Naive thymus-derived CD4-positive, alpha-beta T cell (primary cell): ENCODE data around the gene GCNT4. TPM values are rescaled to one million over a fixed set of nuclear protein-coding genes. Genes with fewer than 3 reads are reported as not detected.
"Not testable (repeated sequence)": the region's sequence is repeated elsewhere in the genome, so short reads cannot be mapped to it uniquely, and the experiment has no call there.

Experiments
- ATAC-seq: fragments of 150-1000 bp; cut with Tn5 transposase; 2 replicates; pipeline ENCODE4 v1.10.0; 2021; ENCODE audit warnings: mild to moderate bottlenecking, moderate library complexity
- CTCF ChIA-PET: fragments of 350-600 bp; sonication (Branson Sonifier 250); formaldehyde crosslinking; loops from one replicate; lab custom pipeline; 2021; ENCODE audit warnings: antibody characterized with exemption; lab: Charles Lee
- POLR2A ChIA-PET: fragments of 350-600 bp; sonication (Branson Sonifier 250); formaldehyde crosslinking; loops from one replicate; lab custom pipeline; 2021; ENCODE audit warnings: antibody characterized with exemption, inconsistent platforms; lab: Charles Lee
- DNase-seq, 9 donors: peaks; one replicate each; pipeline versions ENCODE4 v3.0.0 to v3.0.0-alpha.2; 2020 to 2022; ENCODE audit warnings: mixed read lengths in 1 of 9
- H3K27ac ChIP-seq: one replicate; pipeline ENCODE4 v1.7.0; 2013; ENCODE audit warnings: mild to moderate bottlenecking, low read depth, low read length, moderate library complexity
- H3K27me3 ChIP-seq, 2 donors: one replicate each; pipeline ENCODE4 v1.7.0; 2013; ENCODE audit warnings: low read length in 2 of 2, mild to moderate bottlenecking in 2 of 2, moderate library complexity in 2 of 2; ENCODE audit not compliant: control insufficient read depth in 2 of 2, insufficient read depth in 2 of 2
- H3K36me3 ChIP-seq, 3 experiments: 1 replicate in 2 of 3; 2 replicates in 1 of 3; pipeline ENCODE4 v1.7.0; 2013; ENCODE audit warnings: low read length in 3 of 3, mild to moderate bottlenecking in 3 of 3, moderate library complexity in 1 of 3; ENCODE audit not compliant: insufficient read depth in 3 of 3, control insufficient read depth in 2 of 3
- H3K4me1 ChIP-seq, 2 donors: one replicate each; pipeline ENCODE4 v1.7.0; 2013; ENCODE audit warnings: low read length in 2 of 2, mild to moderate bottlenecking in 2 of 2, moderate library complexity in 1 of 2; ENCODE audit not compliant: control insufficient read depth in 2 of 2, insufficient read depth in 2 of 2
- H3K4me3 ChIP-seq: 2 replicates; pipeline ENCODE4 v1.7.0; 2013; ENCODE audit warnings: mild to moderate bottlenecking, low read length
- H3K9me3 ChIP-seq, 3 experiments: 1 replicate in 2 of 3; 2 replicates in 1 of 3; pipeline ENCODE4 v1.7.0; 2013; ENCODE audit warnings: low read length in 3 of 3; ENCODE audit not compliant: control insufficient read depth in 2 of 3
- H3K27ac Mint-ChIP-seq, 9 donors: one replicate each; pipeline ENCODE4 v1.8.0; 2020 to 2022; ENCODE audit warnings: mixed read lengths in 9 of 9, mild to moderate bottlenecking in 8 of 9, moderate library complexity in 5 of 9, inconsistent platforms in 2 of 9
- H3K27me3 Mint-ChIP-seq, 5 donors: one replicate each; pipeline ENCODE4 v1.8.0; 2021 to 2022; ENCODE audit warnings: mixed read lengths in 5 of 5, mild to moderate bottlenecking in 1 of 5
- H3K36me3 Mint-ChIP-seq, 5 donors: one replicate each; pipeline ENCODE4 v1.8.0; 2020 to 2022; ENCODE audit warnings: mixed read lengths in 5 of 5, mild to moderate bottlenecking in 3 of 5, inconsistent platforms in 1 of 5
- H3K4me1 Mint-ChIP-seq, 7 donors: one replicate each; pipeline ENCODE4 v1.8.0; 2020 to 2022; ENCODE audit warnings: mixed read lengths in 7 of 7, mild to moderate bottlenecking in 3 of 7, inconsistent platforms in 1 of 7
- H3K4me3 Mint-ChIP-seq, 10 donors: one replicate each; pipeline ENCODE4 v1.8.0; 2020 to 2022; ENCODE audit warnings: mild to moderate bottlenecking in 10 of 10, mixed read lengths in 10 of 10, moderate library complexity in 6 of 10, inconsistent platforms in 2 of 10
- H3K9me3 Mint-ChIP-seq, 11 donors: one replicate each; pipeline ENCODE4 v1.8.0; 2020 to 2022; ENCODE audit warnings: mixed read lengths in 11 of 11, mild to moderate bottlenecking in 4 of 11, inconsistent platforms in 1 of 11, moderate library complexity in 1 of 11
- intact Hi-C, 2 donors: fragments of 100-400 bp; cut with micrococcal nuclease; formaldehyde crosslinking; loops; one replicate each; pipeline ENCODE4 v1.15.1; 2023
- polyA plus RNA-seq, 2 donors: library from polyadenylated mRNA; unstranded; fragments of 300-500 nt; fragmentation: Illumina TruSeq; gene quantifications; one replicate each; pipeline ENCODE4 v1.2.3, GENCODE V29; 2021
- total RNA-seq, 6 experiments: library from RNA in 5 of 6; stranded (reverse) in 5 of 6; gene quantifications; 1 replicate in 5 of 6; 2 replicates in 1 of 6; pipeline ENCODE4 v1.2.3 and lab custom pipeline; 2021 to 2026

GCNT4 gene
- total and polyA plus RNA-seq, 7 experiments from 2014 or later: 1.9 to 36.4 (median 5.1) TPM

GRCh38 chr5:75088648-75089047, 36.3 kb upstream of the GCNT4 start:
- H3K9me3 ChIP-seq: no peaks in the 10 kb centered on the region
- H3K4me3 ChIP-seq: no peak overlapping the region
- CTCF ChIA-PET: interaction anchor here (0.8 kb wide), 1 partner anchor 8 kb away, joined by 8 read pairs; no protein-coding TSS in a partner anchor
- Mint-ChIP-seq H3K9me3 (peaks cover 0 to 2% (median 0%) of the 10 kb centered on the region in 11 donors), H3K27ac (peak overlapping the region in 2 of 9 donors; percentile 4 to 12), H3K36me3 (no peaks in the 10 kb centered on the region), H3K27me3 (peaks cover 0 to 4% (median 0%) of the 10 kb centered on the region in 5 donors), H3K4me1 (peaks cover 0 to 33% (median 9%) of the 10 kb centered on the region in 7 donors), H3K4me3 (no peak overlapping the region)
- no peaks in the 10 kb centered on the region for H3K27me3 ChIP-seq
- POLR2A ChIA-PET: no interaction called here
- DNase-seq (no peak), ATAC-seq (no peak)
- peaks cover 0 to 5% of the 10 kb centered on the region in 2 donors for H3K4me1 ChIP-seq
- no peaks in the 10 kb centered on the region for H3K36me3 ChIP-seq
- H3K27ac ChIP-seq: no peak overlapping the region
- intact Hi-C loops: loop anchor here in 1 of 2 donors (1.0 to 5.0 kb wide), 2 partner anchors 10 to 36 kb away; partner anchors contain the start of gene GCNT4

GRCh38 chr5:75081510-75081909, 29.2 kb upstream of the GCNT4 start:
- H3K27me3 Mint-ChIP-seq: peaks cover 0 to 7% (median 0%) of the 10 kb centered on the region in 5 donors
- intact Hi-C loops: no loop called here
- CTCF ChIA-PET: no interaction called here
- peak overlapping the region in 3 of 9 donors; percentile 59 to 70 (median 63) for H3K27ac Mint-ChIP-seq
- no peak for ATAC-seq
- H3K4me1 ChIP-seq: peaks cover 3 to 12% of the 10 kb centered on the region in 2 donors
- POLR2A ChIA-PET: no interaction called here
- no peaks in the 10 kb centered on the region for H3K36me3 ChIP-seq
- peaks cover 0 to 3% (median 0%) of the 10 kb centered on the region in 11 donors for H3K9me3 Mint-ChIP-seq
- DNase-seq: no peak
- H3K4me3 ChIP-seq: no peak overlapping the region
- no peaks in the 10 kb centered on the region for H3K9me3 ChIP-seq
- H3K4me1 Mint-ChIP-seq: peaks cover 0 to 29% (median 13%) of the 10 kb centered on the region in 7 donors
- no peak overlapping the region for H3K4me3 Mint-ChIP-seq
- H3K27me3 ChIP-seq: no peaks in the 10 kb centered on the region
- no peaks in the 10 kb centered on the region for H3K36me3 Mint-ChIP-seq
- no peak overlapping the region for H3K27ac ChIP-seq

- CTCF ChIA-PET, H3K4me3 Mint-ChIP-seq, H3K27ac ChIP-seq: not testable (repeated sequence)
Measured at GRCh38 chr5:75079346-75079745, 27.0 kb upstream of the GCNT4 start.

GRCh38 chr5:75078027-75078426, 25.7 kb upstream of the GCNT4 start:
- peak overlapping the region in 7 of 10 donors; percentile 9 to 52 (median 29) for H3K4me3 Mint-ChIP-seq
- intact Hi-C loops: loop anchor here in 1 of 2 donors (1.0 kb wide), 2 partner anchors 11 to 18 kb away; no protein-coding TSS in a partner anchor

More at GRCh38 chr5:75079346-75079745, 27.0 kb upstream of the GCNT4 start:
- H3K4me3 ChIP-seq, H3K27me3 Mint-ChIP-seq, H3K36me3 ChIP-seq, H3K9me3 ChIP-seq, H3K9me3 Mint-ChIP-seq, H3K36me3 Mint-ChIP-seq, H3K27me3 ChIP-seq, DNase-seq, intact Hi-C loops, ATAC-seq: not testable (repeated sequence)
- POLR2A ChIA-PET: interaction anchor here (1.4 kb wide), 1 partner anchor 20 kb away, joined by 4 read pairs; no protein-coding TSS in a partner anchor
- H3K4me1 Mint-ChIP-seq: peaks cover 3 to 46% (median 29%) of the 10 kb centered on the region in 7 donors
- peak overlapping the region in 1 of 9 donors; percentile 3 for H3K27ac Mint-ChIP-seq
- H3K4me1 ChIP-seq: peaks cover 3 to 12% of the 10 kb centered on the region in 2 donors

GRCh38 chr5:75072061-75072460, 19.7 kb upstream of the GCNT4 start:
- ATAC-seq: no peak
- ChIA-PET POLR2A (interaction anchor here (0.6 to 2.1 kb wide), 6 partner anchors 8 to 1449 kb away, joined by 3 to 6 read pairs (median 4); partner anchors contain the start of gene HMGCR), CTCF (interaction anchor here (1.1 kb wide), 1 partner anchor 164 kb away, joined by 3 read pairs; the partner anchor contains the start of gene ANKRD31)
- Histone ChIP-seq H3K27me3 (no peaks in the 10 kb centered on the region), H3K36me3 (no peaks in the 10 kb centered on the region), H3K4me3 (no peak overlapping the region), H3K9me3 (no peaks in the 10 kb centered on the region), H3K4me1 (peaks cover 0 to 1% of the 10 kb centered on the region in 2 donors), H3K27ac (no peak overlapping the region)
- intact Hi-C loops: no loop called here
- Mint-ChIP-seq H3K27ac (peak overlapping the region in 1 of 9 donors; percentile 15), H3K4me3 (no peak overlapping the region), H3K36me3 (peaks cover 0 to 4% (median 3%) of the 10 kb centered on the region in 5 donors), H3K27me3 (no peaks in the 10 kb centered on the region), H3K9me3 (peaks cover 0 to 2% (median 0%) of the 10 kb centered on the region in 11 donors), H3K4me1 (peaks cover 3 to 35% (median 31%) of the 10 kb centered on the region in 7 donors)
- no peak for DNase-seq

More at GRCh38 chr5:75078027-75078426, 25.7 kb upstream of the GCNT4 start:
- Mint-ChIP-seq H3K36me3 (peaks cover 0 to 4% (median 0%) of the 10 kb centered on the region in 5 donors), H3K27me3 (peaks cover 0 to 5% (median 0%) of the 10 kb centered on the region in 5 donors), H3K4me1 (peaks cover 3 to 49% (median 34%) of the 10 kb centered on the region in 7 donors), H3K27ac (peak overlapping the region in 3 of 9 donors; percentile 67 to 78 (median 76)), H3K9me3 (no peaks in the 10 kb centered on the region)
- DNase-seq (peak in 6 of 9 donors; percentile 39 to 78 (median 60)), ATAC-seq (peak; percentile 87)
- no peak overlapping the region for H3K4me3 ChIP-seq
- no peaks in the 10 kb centered on the region for H3K27me3 ChIP-seq
- peaks cover 3 to 12% of the 10 kb centered on the region in 2 donors for H3K4me1 ChIP-seq
- ChIA-PET CTCF (interaction anchor here (0.8 kb wide), 1 partner anchor 135 kb away, joined by 3 read pairs; no protein-coding TSS in a partner anchor), POLR2A (interaction anchor here (1.0 to 1.6 kb wide), 3 partner anchors 8 to 24 kb away, joined by 3 to 10 read pairs (median 3); no protein-coding TSS in a partner anchor)
- H3K9me3 ChIP-seq: no peaks in the 10 kb centered on the region
- H3K36me3 ChIP-seq: no peaks in the 10 kb centered on the region
- H3K27ac ChIP-seq: no peak overlapping the region

- intact Hi-C loops: no loop called here
- Mint-ChIP-seq H3K4me1 (peaks cover 3 to 43% (median 36%) of the 10 kb centered on the region in 7 donors), H3K9me3 (peaks cover 0 to 4% (median 0%) of the 10 kb centered on the region in 11 donors), H3K27me3 (no peaks in the 10 kb centered on the region), H3K36me3 (peaks cover 0 to 5% (median 4%) of the 10 kb centered on the region in 5 donors), H3K27ac (no peak overlapping the region), H3K4me3 (no peak overlapping the region)
- no peaks in the 10 kb centered on the region for H3K27me3 ChIP-seq
- H3K36me3 ChIP-seq: no peaks in the 10 kb centered on the region
- H3K4me3 ChIP-seq: no peak overlapping the region
- no peak overlapping the region for H3K27ac ChIP-seq
- CTCF ChIA-PET: no interaction called here
- no peak for DNase-seq
- no peaks in the 10 kb centered on the region for H3K4me1 ChIP-seq
- no peaks in the 10 kb centered on the region for H3K9me3 ChIP-seq
- POLR2A ChIA-PET: interaction anchor here (0.6 to 2.2 kb wide), 4 partner anchors 11 to 606 kb away, joined by 3 to 6 read pairs (median 4); partner anchors contain the start of gene HMGCR
- ATAC-seq: no peak
Measured at GRCh38 chr5:75071100-75071499, 18.7 kb upstream of the GCNT4 start.
